Measurements from ENCODE around the gene MYO1G.

GRCh38 chr7:44977959-44978335 lies 868 bp downstream of the MYO1G start:
- TF ChIP-seq CTCF (IDR thresholded peaks at IDR 0.05), result no peak
- TF ChIP-seq POLR2A (IDR thresholded peaks at IDR 0.05), result no peak

Data from esophagus squamous epithelium (tissue), 4 donors.